Keratinocyte (primary cell): Measurements from ENCODE around the gene TIMM10. TPM values are rescaled to one million over a fixed set of nuclear protein-coding genes. Genes with fewer than 3 reads are reported as not detected.

Experiments
- DNase-seq: peaks from one replicate; pipeline ENCODE4 v3.0.0-alpha.2; 2011; ENCODE audit warnings: low read depth, missing footprints, low spot score
- FAIRE-seq: peaks from 2 replicates; lab custom pipeline; 2011; peaks lifted over from hg19 to GRCh38; lab: Jason Lieb, UNC
- H2AFZ ChIP-seq: 2 replicates; pipeline ENCODE4 v1.6.0; 2012; ENCODE audit warnings: low read length, control low read depth, inconsistent platforms; ENCODE audit not compliant: control insufficient read depth
- H3K27ac ChIP-seq: 2 replicates; pipeline ENCODE4 v1.5.1; 2011; ENCODE audit warnings: low read length; ENCODE audit not compliant: control insufficient read depth, insufficient read depth
- H3K27me3 ChIP-seq: 3 replicates; pipeline ENCODE4 v1.6.0; 2011; ENCODE audit warnings: low read length; ENCODE audit not compliant: control insufficient read depth, insufficient read depth; ENCODE audit errors: extremely low read depth
- H3K36me3 ChIP-seq, 2 experiments: 2 replicates in 1 of 2; 3 replicates in 1 of 2; pipeline ENCODE4 v1.5.1; 2011; ENCODE audit warnings: low read length in 2 of 2, mild to moderate bottlenecking in 1 of 2; ENCODE audit not compliant: control insufficient read depth in 2 of 2, insufficient read depth in 2 of 2; ENCODE audit errors: extremely low read depth in 1 of 2
- H3K4me1 ChIP-seq: 3 replicates; pipeline ENCODE4 v1.5.1; 2011; ENCODE audit warnings: low read length; ENCODE audit not compliant: control insufficient read depth, insufficient read depth; ENCODE audit errors: extremely low read depth
- H3K4me2 ChIP-seq: 3 replicates; pipeline ENCODE4 v1.6.0; 2011; ENCODE audit warnings: low read depth, low read length; ENCODE audit not compliant: control insufficient read depth, insufficient read depth; ENCODE audit errors: extremely low read depth
- H3K4me3 ChIP-seq, 3 experiments: fragments of 200-600 bp in 1 of 3; sonication (generic) in 1 of 3; 2 replicates in 2 of 3; 3 replicates in 1 of 3; pipeline ENCODE4 v1.5.1; 2011 to 2016; ENCODE audit warnings: low read length in 3 of 3, mild to moderate bottlenecking in 3 of 3, control low read depth in 2 of 3, inconsistent platforms in 1 of 3, low read depth in 1 of 3, mixed read lengths in 1 of 3, mixed run types in 1 of 3, moderate library complexity in 1 of 3; ENCODE audit not compliant: control insufficient read depth in 2 of 3, insufficient read depth in 2 of 3; ENCODE audit errors: extremely low read depth in 1 of 3
- H3K79me2 ChIP-seq: 2 replicates; pipeline ENCODE4 v1.6.0; 2012; ENCODE audit warnings: low read length; ENCODE audit not compliant: control insufficient read depth, insufficient read depth
- H3K9ac ChIP-seq: 3 replicates; pipeline ENCODE4 v1.6.0; 2011; ENCODE audit warnings: low read length; ENCODE audit not compliant: control insufficient read depth, insufficient read depth; ENCODE audit errors: extremely low read depth
- H3K9me1 ChIP-seq: 3 replicates; pipeline ENCODE4 v1.6.0; 2011; ENCODE audit warnings: low read length; ENCODE audit not compliant: control insufficient read depth, insufficient read depth; ENCODE audit errors: extremely low read depth
- H3K9me3 ChIP-seq: 2 replicates; pipeline ENCODE4 v1.5.1; 2012; ENCODE audit warnings: low read depth, low read length; ENCODE audit not compliant: control insufficient read depth
- H4K20me1 ChIP-seq: 3 replicates; pipeline ENCODE4 v1.6.0; 2011; ENCODE audit warnings: low read length; ENCODE audit not compliant: control insufficient read depth, insufficient read depth; ENCODE audit errors: extremely low read depth
- CTCF ChIP-seq, 3 experiments: IDR thresholded peaks in 1 of 3; conservative IDR thresholded peaks in 1 of 3; optimal IDR thresholded peaks in 1 of 3; 2 replicates in 2 of 3; 3 replicates in 1 of 3; pipeline versions ENCODE3 to v1.5.1; 2011; ENCODE audit warnings: low read length in 3 of 3, mild to moderate bottlenecking in 3 of 3, moderate library complexity in 2 of 3, control low read depth in 1 of 3, inconsistent platforms in 1 of 3; ENCODE audit not compliant: insufficient read depth in 2 of 3; ENCODE audit errors: extremely low read depth in 1 of 3
- EZH2 ChIP-seq: IDR thresholded peaks from one replicate; pipeline ENCODE4 v1.6.1; 2012; ENCODE audit warnings: inconsistent platforms, mild to moderate bottlenecking, low read length, moderate library complexity
- dilution Hi-C: fragments of 300-500 bp; cut with MboI; formaldehyde crosslinking; loops from one replicate; pipeline ENCODE4 v1.7.0; 2020; ENCODE audit warnings: low sequenced_read_pairs; ENCODE audit not compliant: extremely low pct_ligation_motif_present
- polyA plus RNA-seq, 5 experiments: library from polyadenylated mRNA; depleted of rRNA in 3 of 5; stranded (reverse) in 3 of 5; stranded (forward) in 1 of 5; unstranded in 1 of 5; fragments of >200 nt; gene quantifications; 1 replicate in 1 of 5; 2 replicates in 3 of 5; 3 replicates in 1 of 5; pipeline versions ENCODE4 v1.2.1 to v1.2.3, GENCODE V29; 2011 to 2012; ENCODE audit warnings: missing spikeins in 2 of 5, low read depth in 1 of 5, low replicate concordance in 1 of 5

The TIMM10 gene
- polyA plus RNA-seq, 1 donor (not counting 4 experiments of a cell fraction or from before 2014, with no cell fraction given): 92.2 TPM

GRCh38 chr11:57567515-57568329 lies 37.2 kb upstream of the TIMM10 start, which contains the start of gene UBE2L6:
Gene UBE2L6 (minus strand): TSS chr11:57567672. CDS start chr11:57567611, 61 bp downstream.
- peak within 1 kb of the TSS; percentile 100 for H3K4me2 ChIP-seq
- peak within 1 kb of the TSS; percentile 65 to 80 (median 77) for H3K4me3 ChIP-seq
- DNase-seq (no peak), FAIRE-seq (no peak)
- H3K79me2 ChIP-seq: peaks cover 12% of the 10 kb centered on the region
- no peaks in the 10 kb centered on the region for H3K9me1 ChIP-seq
- peak within 1 kb of the TSS; percentile 47 for H3K27ac ChIP-seq
- H2AFZ ChIP-seq: peak within 1 kb of the TSS; percentile 95
- peaks cover 23% of the 10 kb centered on the region for H3K4me1 ChIP-seq
- peak within 1 kb of the TSS; percentile 66 for H3K9ac ChIP-seq
- peak in 1 of 3 experiments; percentile 54 for TF ChIP-seq CTCF (optimal IDR thresholded peaks at IDR 0.05 in 1 of 3, IDR thresholded peaks at IDR 0.05 in 1 of 3, conservative IDR thresholded peaks at IDR 0.05 in 1 of 3; ENCODE audit: extremely low read depth in 1 of 3, insufficient read depth in 2 of 3, low read length in 3 of 3)
- TF ChIP-seq EZH2: no peak
- no peaks in the 10 kb centered on the region for H3K36me3 ChIP-seq
- dilution Hi-C loops: no loop called here
- H4K20me1 ChIP-seq: no peaks in the 10 kb centered on the region
- H3K9me3 ChIP-seq: no peaks in the 10 kb centered on the region
- no peaks in the 10 kb centered on the region for H3K27me3 ChIP-seq

GRCh38 chr11:57566905-57567514 lies 36.5 kb upstream of the TIMM10 start:
- DNase-seq: no peak
- Histone ChIP-seq H3K9ac (peak overlapping the region; percentile 66), H3K4me2 (peak overlapping the region; percentile 100), H4K20me1 (no peaks in the 10 kb centered on the region), H3K9me1 (no peaks in the 10 kb centered on the region), H3K9me3 (no peaks in the 10 kb centered on the region), H3K4me1 (peaks cover 26% of the 10 kb centered on the region), H3K36me3 (no peaks in the 10 kb centered on the region), H3K4me3 (peak overlapping the region; percentile 65 to 80 (median 77)), H3K27me3 (no peaks in the 10 kb centered on the region), H2AFZ (peak overlapping the region; percentile 95), H3K27ac (peak overlapping the region; percentile 47), H3K79me2 (peaks cover 15% of the 10 kb centered on the region)
- dilution Hi-C loops: no loop called here
- no peak for TF ChIP-seq CTCF (optimal IDR thresholded peaks at IDR 0.05 in 1 of 3, IDR thresholded peaks at IDR 0.05 in 1 of 3, conservative IDR thresholded peaks at IDR 0.05 in 1 of 3; ENCODE audit: extremely low read depth in 1 of 3, insufficient read depth in 2 of 3, low read length in 3 of 3)
- TF ChIP-seq EZH2: no peak
- FAIRE-seq: peak; percentile 36
